ENCODE data around the gene ZBTB44. TPM values are rescaled to one million over a fixed set of nuclear protein-coding genes. Genes with fewer than 3 reads are reported as not detected.
"Not testable (repeated sequence)": the region's sequence is repeated elsewhere in the genome, so short reads cannot be mapped to it uniquely, and the experiment has no call there.

ZBTB44 gene
- total RNA-seq, 1 experiment from 2014 or later: 66.4 TPM

GRCh38 chr11:130338667-130339066, 23.9 kb upstream of the ZBTB44 start:
- Histone ChIP-seq H3K27ac (ENCODE audit: low read length) (no peak overlapping the region), H3K4me1 (ENCODE audit: control insufficient read depth, insufficient read depth, low read length) (no peaks in the 10 kb centered on the region), H3K27me3 (ENCODE audit: control insufficient read depth, insufficient read depth, low read length) (no peaks in the 10 kb centered on the region; the same call in 1 of the 2 replicates), H3K9me3 (ENCODE audit: control insufficient read depth, insufficient read depth, low read depth, low read length) (0 out of 2 replicates have a peak, but pooled peaks cover 4% of the 10 kb centered on the region), H3K36me3 (ENCODE audit: control insufficient read depth, insufficient read depth, low read length) (no peaks in the 10 kb centered on the region), H3K4me3 (ENCODE audit: low read depth in 2 of 2, low read length in 2 of 2) (no peak overlapping the region)
- DNase-seq (ENCODE audit: low read depth, low spot score): no peak
- intact Hi-C loops (cut with micrococcal nuclease; ENCODE audit: unreplicated experiment) (no loop called here), in situ Hi-C loops (cut with HindIII; ENCODE audit: low pct_unique_long_range_greater_than_20kb, low sequenced_read_pairs) (no loop called here)
- POLR2A ChIA-PET: interaction anchor here (0.6 kb wide), 1 partner anchor 52 kb away, joined by 5 read pairs; no protein-coding TSS in a partner anchor
- CTCF ChIA-PET: interaction anchor here (0.7 kb wide), 1 partner anchor 246 kb away, joined by 4 read pairs; no protein-coding TSS in a partner anchor
- no TSS peak for BruUV-seq (replicated peaks)
- ATAC-seq: no peak
- TF ChIP-seq REST (IDR thresholded peaks at IDR 0.05; ENCODE audit: insufficient read depth in 1 of 2, low read depth in 2 of 2, low read length in 1 of 2): no peak
- no peak for TF ChIP-seq SIN3A (IDR thresholded peaks at IDR 0.05; ENCODE audit: borderline replicate concordance, insufficient read depth, low read depth, low read length)

GRCh38 chr11:130337281-130338089, 22.8 kb upstream of the ZBTB44 start:
- intact Hi-C loops (cut with micrococcal nuclease; ENCODE audit: unreplicated experiment): no loop called here
- no peak for TF ChIP-seq POLR2AphosphoS5 (IDR thresholded peaks at IDR 0.05; ENCODE audit: low read depth, low read length)
- TF ChIP-seq CTCF (IDR thresholded peaks at IDR 0.05): no peak
- TF ChIP-seq TCF7L2 (IDR thresholded peaks at IDR 0.05; ENCODE audit: low read depth, low read length): no peak
- no peak for TF ChIP-seq SIN3A (IDR thresholded peaks at IDR 0.05; ENCODE audit: borderline replicate concordance, insufficient read depth, low read depth, low read length)
- TF ChIP-seq REST (IDR thresholded peaks at IDR 0.05; ENCODE audit: insufficient read depth in 1 of 2, low read depth in 2 of 2, low read length in 1 of 2): no peak
- DNase-seq (ENCODE audit: low read depth, low spot score) (no peak), ATAC-seq (peak; percentile 51; the same call in 1 of the 2 replicates)
- Histone ChIP-seq H3K4me3 (ENCODE audit: low read depth in 2 of 2, low read length in 2 of 2) (no peak overlapping the region), H3K27me3 (ENCODE audit: control insufficient read depth, insufficient read depth, low read length) (no peaks in the 10 kb centered on the region; the same call in 1 of the 2 replicates), H3K36me3 (ENCODE audit: control insufficient read depth, insufficient read depth, low read length) (no peaks in the 10 kb centered on the region), H3K9me3 (ENCODE audit: control insufficient read depth, insufficient read depth, low read depth, low read length) (0 out of 2 replicates have a peak, but pooled peaks cover 4% of the 10 kb centered on the region), H3K27ac (ENCODE audit: low read length) (no peak overlapping the region), H3K4me1 (ENCODE audit: control insufficient read depth, insufficient read depth, low read length) (no peaks in the 10 kb centered on the region)
- CTCF ChIA-PET: no interaction called here
- POLR2A ChIA-PET: no interaction called here
- in situ Hi-C loops (cut with HindIII; ENCODE audit: low pct_unique_long_range_greater_than_20kb, low sequenced_read_pairs): no loop called here
- BruUV-seq (replicated peaks): no TSS peak

- H3K9me3 ChIP-seq (ENCODE audit: control insufficient read depth, insufficient read depth, low read depth, low read length); ATAC-seq; H3K4me3 ChIP-seq (ENCODE audit: low read depth in 2 of 2, low read length in 2 of 2); intact Hi-C loops (cut with micrococcal nuclease; ENCODE audit: unreplicated experiment); H3K4me1 ChIP-seq (ENCODE audit: control insufficient read depth, insufficient read depth, low read length); BruUV-seq (replicated peaks); CTCF ChIA-PET; DNase-seq (ENCODE audit: low read depth, low spot score); in situ Hi-C loops (cut with HindIII; ENCODE audit: low pct_unique_long_range_greater_than_20kb, low sequenced_read_pairs); POLR2A ChIA-PET; H3K36me3 ChIP-seq (ENCODE audit: control insufficient read depth, insufficient read depth, low read length); H3K27ac ChIP-seq (ENCODE audit: low read length); H3K27me3 ChIP-seq (ENCODE audit: control insufficient read depth, insufficient read depth, low read length): not testable (repeated sequence)
These were observed 16.7 kb upstream of the ZBTB44 start for GRCh38 chr11:130331397-130331796.
